ENCODE results near the gene RNF115.

Gene RNF115

GRCh38 chr1:145692785-145693443 lies 131.0 kb downstream of the RNF115 start:
- DNase-seq, result no peak

DNA sequence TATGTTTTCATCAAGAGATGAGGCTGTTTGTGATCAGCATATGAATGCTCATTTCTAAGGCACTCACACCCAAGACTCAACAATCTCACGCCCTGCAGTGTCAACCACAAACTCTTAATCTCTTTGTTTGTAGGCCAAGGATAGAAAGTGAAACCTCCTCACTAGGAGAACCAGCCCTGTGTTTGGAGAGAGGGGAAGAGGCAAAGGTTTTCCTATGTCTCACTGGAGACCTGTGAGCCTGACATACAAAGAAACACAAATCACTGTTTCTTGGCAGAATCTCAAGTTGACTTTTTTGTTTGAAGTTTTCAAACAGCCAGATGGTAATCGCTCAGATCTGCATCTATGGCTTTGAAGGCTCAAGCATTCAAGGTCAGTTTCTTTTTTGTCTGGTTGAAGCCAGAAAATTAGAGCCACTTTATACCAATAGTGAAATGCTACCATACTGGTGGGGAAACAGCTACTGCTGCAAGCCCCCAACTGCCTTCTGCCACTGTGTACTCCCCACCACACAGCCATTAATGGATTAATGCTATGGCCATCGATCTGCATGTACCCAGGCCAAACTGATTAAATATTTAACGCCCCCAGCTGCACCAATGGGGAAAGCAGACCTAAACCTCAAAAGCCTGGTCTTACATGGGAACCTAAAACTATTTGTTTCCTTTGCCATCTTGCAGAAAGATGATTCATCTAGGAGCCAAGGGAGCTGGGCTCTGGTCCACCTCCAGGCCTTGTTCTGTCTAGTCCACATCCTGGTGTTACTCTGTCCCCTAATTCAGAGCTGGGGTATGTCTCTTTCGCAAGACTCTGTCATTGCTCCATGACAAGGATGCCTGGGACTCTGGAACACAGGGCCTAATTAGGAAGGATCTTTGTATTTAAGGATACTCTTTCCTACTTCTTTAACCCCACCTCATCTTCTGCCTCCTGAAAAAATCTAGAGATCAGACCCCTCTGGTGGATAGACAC lies 133.0 kb downstream of the RNF115 start:
- peak; percentile 72 for DNase-seq

GRCh38 chr1:145689922-145690321 lies 134.0 kb downstream of the RNF115 start:
- no peak for DNase-seq

DNA sequence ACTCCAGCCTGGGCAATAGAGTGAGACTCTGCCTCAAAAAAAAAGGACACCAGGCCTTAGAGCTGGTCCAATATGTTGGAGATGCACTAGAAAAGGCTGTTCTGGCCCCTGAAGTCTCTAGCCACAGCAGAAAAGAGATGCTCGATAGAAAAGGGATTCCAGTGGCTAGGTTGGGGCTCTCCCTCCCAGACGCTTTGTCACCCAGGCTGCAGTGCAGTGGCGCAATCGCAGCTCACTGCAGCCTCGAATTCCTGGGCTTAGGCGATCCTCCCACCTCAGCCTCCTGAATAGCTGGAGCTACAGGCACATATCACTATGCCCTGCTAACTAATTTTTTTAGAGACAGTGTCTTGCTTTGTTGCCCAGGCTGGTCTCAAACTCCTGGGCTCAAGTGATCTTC lies 135.0 kb downstream of the RNF115 start:
- DNase-seq, result no peak

All from hematopoietic multipotent progenitor cell treated with erythropoietin and hydrocortisone succinate and interleukin-3 and kit ligand, for 8 days (in vitro differentiated cells).